SU-DHL-6 (cell line): ENCODE results near the gene MED12L.

ENCODE experiments used
- H2AFZ ChIP-seq: fragments of 200-600 bp; sonication (generic); 2 replicates; pipeline ENCODE4 v1.6.1; 2014; ENCODE audit warnings: low read depth, mild to moderate bottlenecking, moderate library complexity, mixed read lengths, antibody characterized with exemption, low read length; ENCODE audit not compliant: severe bottlenecking
- H3F3A ChIP-seq: fragments of 200-600 bp; shearing (Covaris generic); 2 replicates; pipeline ENCODE4 v1.6.0; 2016; ENCODE audit warnings: antibody characterized with exemption, mild to moderate bottlenecking; ENCODE audit not compliant: insufficient read depth
- H3K27ac ChIP-seq: fragments of 200-600 bp; sonication (generic); 2 replicates; pipeline ENCODE4 v1.5.1; 2016; ENCODE audit warnings: low read depth, mild to moderate bottlenecking, low read length, moderate library complexity, mixed read lengths
- H3K27me3 ChIP-seq: fragments of 200-600 bp; sonication (generic), shearing (Covaris generic); 2 replicates; pipeline ENCODE4 v1.6.0; 2014; ENCODE audit warnings: mild to moderate bottlenecking, low read length
- H3K36me3 ChIP-seq: fragments of 200-600 bp; sonication (generic); 2 replicates; pipeline ENCODE4 v1.6.1; 2014; ENCODE audit warnings: mild to moderate bottlenecking, low read length, mixed read lengths
- H3K4me2 ChIP-seq: fragments of 300-600, 200-600 bp; shearing (Covaris generic), sonication (generic); 2 replicates; pipeline ENCODE4 v1.6.0; 2014; ENCODE audit warnings: low read length, low read depth, mild to moderate bottlenecking; ENCODE audit not compliant: poor library complexity, severe bottlenecking
- H3K4me3 ChIP-seq: fragments of 200-600 bp; sonication (generic); 2 replicates; pipeline ENCODE4 v1.5.1; 2014; ENCODE audit warnings: antibody characterized with exemption, low read length, mild to moderate bottlenecking, mixed read lengths; ENCODE audit not compliant: insufficient read depth, poor library complexity, severe bottlenecking
- H3K79me2 ChIP-seq: fragments of 200-600 bp; sonication (generic); 2 replicates; pipeline ENCODE4 v1.6.1; 2014; ENCODE audit warnings: mild to moderate bottlenecking, low read length, moderate library complexity; ENCODE audit not compliant: insufficient read depth
- H3K9ac ChIP-seq: fragments of 200-600 bp; sonication (generic); 2 replicates; pipeline ENCODE4 v1.7.0; 2014; ENCODE audit warnings: mild to moderate bottlenecking, low read length
- H3K9me2 ChIP-seq: fragments of 200-600 bp; sonication (generic); replicated peaks from 2 replicates; pipeline ENCODE4 v1.6.1; 2014; ENCODE audit warnings: low read length; ENCODE audit not compliant: insufficient read depth
- H3K9me3 ChIP-seq: fragments of 200-600 bp; sonication (generic); 2 replicates; pipeline ENCODE4 v1.6.1; 2014; ENCODE audit warnings: low read length, mixed read lengths; ENCODE audit not compliant: insufficient read depth
- H4K20me1 ChIP-seq: fragments of 200-600 bp; sonication (generic); 2 replicates; pipeline ENCODE4 v1.6.1; 2014; ENCODE audit warnings: low read depth, mild to moderate bottlenecking, antibody characterized with exemption, low read length, moderate library complexity, mixed read lengths
- EZH2phosphoT487 ChIP-seq: fragments of 200-600 bp; sonication (generic), shearing (Covaris generic); conservative IDR thresholded peaks from 2 replicates; pipeline ENCODE4 v1.6.1; 2018; ENCODE audit warnings: mild to moderate bottlenecking, antibody characterized with exemption, low read length, moderate library complexity, mixed read lengths
- TF ChIP-seq, protein P1 (sequence below): fragments of 200-600 bp; sonication (generic); IDR thresholded peaks from one replicate; pipeline ENCODE4 v1.5.1; 2017; ENCODE audit warnings: antibody characterized with exemption, mild to moderate bottlenecking, low read length, moderate library complexity; ENCODE audit not compliant: insufficient read depth, poor library complexity, severe bottlenecking

Gene MED12L

GRCh38 chr3:151051533-151051932, 33.9 kb upstream of the MED12L start:
- Histone ChIP-seq H2AFZ (no peak overlapping the region), H3K9me2 (no peaks in the 10 kb centered on the region), H3K4me2 (no peak overlapping the region), H3K27me3 (no peaks in the 10 kb centered on the region), H3K79me2 (no peaks in the 10 kb centered on the region), H3K9ac (no peak overlapping the region), H3F3A (no peaks in the 10 kb centered on the region), H3K27ac (no peak overlapping the region), H3K4me3 (no peak overlapping the region), H3K9me3 (no peaks in the 10 kb centered on the region), H4K20me1 (no peaks in the 10 kb centered on the region), H3K36me3 (no peaks in the 10 kb centered on the region)
- TF ChIP-seq, protein P1, sequence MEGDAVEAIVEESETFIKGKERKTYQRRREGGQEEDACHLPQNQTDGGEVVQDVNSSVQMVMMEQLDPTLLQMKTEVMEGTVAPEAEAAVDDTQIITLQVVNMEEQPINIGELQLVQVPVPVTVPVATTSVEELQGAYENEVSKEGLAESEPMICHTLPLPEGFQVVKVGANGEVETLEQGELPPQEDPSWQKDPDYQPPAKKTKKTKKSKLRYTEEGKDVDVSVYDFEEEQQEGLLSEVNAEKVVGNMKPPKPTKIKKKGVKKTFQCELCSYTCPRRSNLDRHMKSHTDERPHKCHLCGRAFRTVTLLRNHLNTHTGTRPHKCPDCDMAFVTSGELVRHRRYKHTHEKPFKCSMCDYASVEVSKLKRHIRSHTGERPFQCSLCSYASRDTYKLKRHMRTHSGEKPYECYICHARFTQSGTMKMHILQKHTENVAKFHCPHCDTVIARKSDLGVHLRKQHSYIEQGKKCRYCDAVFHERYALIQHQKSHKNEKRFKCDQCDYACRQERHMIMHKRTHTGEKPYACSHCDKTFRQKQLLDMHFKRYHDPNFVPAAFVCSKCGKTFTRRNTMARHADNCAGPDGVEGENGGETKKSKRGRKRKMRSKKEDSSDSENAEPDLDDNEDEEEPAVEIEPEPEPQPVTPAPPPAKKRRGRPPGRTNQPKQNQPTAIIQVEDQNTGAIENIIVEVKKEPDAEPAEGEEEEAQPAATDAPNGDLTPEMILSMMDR = no peak
- no peak for TF ChIP-seq EZH2phosphoT487

DNA sequence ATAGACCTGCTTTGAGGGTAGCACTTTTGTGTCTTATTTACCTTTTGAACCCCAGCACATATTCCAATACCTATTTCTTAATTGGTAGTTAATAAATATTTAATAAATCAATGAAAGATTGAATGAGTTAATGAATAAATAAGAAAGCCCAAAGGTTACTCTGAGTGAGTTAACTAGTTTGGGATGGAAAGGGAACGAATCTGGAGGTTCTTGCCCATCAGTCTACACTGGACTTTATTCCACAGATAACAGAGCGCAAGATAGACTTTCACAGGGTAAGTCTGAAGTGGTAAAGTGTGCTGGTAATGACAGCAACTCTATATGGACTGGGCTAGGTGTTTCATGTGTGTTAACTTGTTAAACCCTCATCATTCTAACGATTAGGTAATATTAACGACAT, 33.1 kb upstream of the MED12L start:
- Histone ChIP-seq H3F3A (no peaks in the 10 kb centered on the region), H3K79me2 (no peaks in the 10 kb centered on the region), H3K27ac (no peak overlapping the region), H2AFZ (no peak overlapping the region), H3K9ac (no peak overlapping the region), H3K4me2 (no peak overlapping the region), H3K27me3 (no peaks in the 10 kb centered on the region), H3K9me3 (no peaks in the 10 kb centered on the region), H3K4me3 (no peak overlapping the region), H3K36me3 (no peaks in the 10 kb centered on the region), H3K9me2 (no peaks in the 10 kb centered on the region), H4K20me1 (no peaks in the 10 kb centered on the region)
- no peak for TF ChIP-seq EZH2phosphoT487
- TF ChIP-seq, protein P1 = no peak

DNA sequence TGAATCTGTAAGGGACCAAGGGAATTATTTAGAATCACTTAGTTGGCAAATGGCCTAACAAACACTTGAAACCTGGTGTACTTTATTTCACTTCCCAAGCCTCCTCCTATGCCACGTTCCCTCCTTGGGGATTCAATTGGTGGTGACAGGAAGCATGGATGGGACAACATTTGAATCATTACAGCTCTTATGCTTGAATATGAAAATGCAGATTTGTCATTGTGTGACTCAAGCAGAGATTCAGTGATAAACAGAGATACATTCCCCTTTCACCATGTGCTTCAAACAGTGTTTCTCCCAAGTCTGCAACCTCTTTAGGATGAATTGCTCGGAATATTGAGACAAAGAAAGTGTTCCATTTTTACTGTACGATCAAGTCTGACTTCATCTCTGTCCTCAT, 32.7 kb upstream of the MED12L start:
- Histone ChIP-seq H3K9ac (no peak overlapping the region), H3K4me3 (no peak overlapping the region), H3K4me2 (no peak overlapping the region), H3K9me2 (no peaks in the 10 kb centered on the region), H3K36me3 (no peaks in the 10 kb centered on the region), H3K27me3 (no peaks in the 10 kb centered on the region), H3K79me2 (no peaks in the 10 kb centered on the region), H3K9me3 (no peaks in the 10 kb centered on the region), H3K27ac (no peak overlapping the region), H3F3A (no peaks in the 10 kb centered on the region), H4K20me1 (no peaks in the 10 kb centered on the region), H2AFZ (no peak overlapping the region)
- TF ChIP-seq, protein P1 = no peak
- TF ChIP-seq EZH2phosphoT487 = no peak
